NT2/D1 (cell line): ENCODE data around the gene PARD6A.

Experiments
- DNase-seq: peaks from one replicate; pipeline ENCODE4 v3.0.0-alpha.2; 2011; ENCODE audit warnings: low read depth, low spot score
- H3K27me3 ChIP-seq: 2 replicates; pipeline ENCODE4 v1.6.0; 2011; ENCODE audit warnings: mild to moderate bottlenecking; ENCODE audit not compliant: insufficient read length, insufficient read depth
- H3K36me3 ChIP-seq: 2 replicates; pipeline ENCODE4 v1.6.1; 2011; ENCODE audit warnings: mild to moderate bottlenecking, low read length, mixed read lengths; ENCODE audit not compliant: insufficient read depth, insufficient read length
- H3K4me1 ChIP-seq: 2 replicates; pipeline ENCODE4 v1.5.1; 2011; ENCODE audit not compliant: insufficient read depth, insufficient read length
- H3K4me3 ChIP-seq: 2 replicates; pipeline ENCODE4 v1.5.1; 2011; ENCODE audit warnings: low read depth; ENCODE audit not compliant: insufficient read length
- H3K9ac ChIP-seq: 2 replicates; pipeline ENCODE4 v1.6.0; 2011; ENCODE audit warnings: low read depth; ENCODE audit not compliant: insufficient read length
- H3K9me3 ChIP-seq: 2 replicates; pipeline ENCODE4 v1.5.1; 2011; ENCODE audit warnings: mild to moderate bottlenecking, low read length; ENCODE audit not compliant: insufficient read depth
- SUZ12 ChIP-seq: IDR thresholded peaks from 2 replicates; pipeline ENCODE4 v1.6.1; 2011; ENCODE audit not compliant: insufficient read length, insufficient read depth; ENCODE audit errors: extremely low read depth
- YY1 ChIP-seq: IDR thresholded peaks from 2 replicates; pipeline ENCODE4 v1.6.1; 2011; ENCODE audit not compliant: insufficient read length, insufficient read depth
- ZNF274 ChIP-seq: IDR thresholded peaks from 2 replicates; pipeline ENCODE4 v1.6.1; 2011; ENCODE audit warnings: mild to moderate bottlenecking, low read depth, low read length

The PARD6A gene

GRCh38 chr16:67666032-67666551 is 5.3 kb downstream of the PARD6A start:
- peak overlapping the region; percentile 78 for H3K4me3 ChIP-seq
- TF ChIP-seq YY1 = no peak
- H3K9ac ChIP-seq = peak overlapping the region; percentile 77
- peaks cover 23% of the 10 kb centered on the region for H3K4me1 ChIP-seq
- H3K36me3 ChIP-seq = peaks cover 32% of the 10 kb centered on the region
- H3K9me3 ChIP-seq = no peaks in the 10 kb centered on the region
- H3K27me3 ChIP-seq = peaks cover 16% of the 10 kb centered on the region
- DNase-seq = no peak

- peak within 1 kb of the TSS; percentile 80 for H3K9ac ChIP-seq
- DNase-seq = no peak
- no peak for TF ChIP-seq ZNF274
- TF ChIP-seq YY1 = no peak
- no peak for TF ChIP-seq SUZ12
Measured at GRCh38 chr16:67666559-67667452, 6.0 kb downstream of the PARD6A start, which contains the start of the genes C16orf86 and ENKD1. Gene C16orf86 (plus strand): TSS chr16:67666814. CDS start chr16:67666971, 157 bp downstream. Gene ENKD1 (minus strand): TSS chr16:67666750. CDS start chr16:67666442, 308 bp downstream.

GRCh38 chr16:67667453-67667816 is 6.7 kb downstream of the PARD6A start:
- TF ChIP-seq ZNF274 (no peak), SUZ12 (no peak), YY1 (no peak)
- no peak for DNase-seq
- Histone ChIP-seq H3K9ac (peak overlapping the region; percentile 80), H3K27me3 (peaks cover 3% of the 10 kb centered on the region), H3K36me3 (peaks cover 29% of the 10 kb centered on the region), H3K4me1 (peaks cover 17% of the 10 kb centered on the region), H3K9me3 (no peaks in the 10 kb centered on the region), H3K4me3 (peak overlapping the region; percentile 78)

More at GRCh38 chr16:67666559-67667452, 6.0 kb downstream of the PARD6A start, which contains the start of the genes C16orf86 and ENKD1:
- H3K4me3 ChIP-seq = peak within 1 kb of the TSS; percentile 78
- peaks cover 17% of the 10 kb centered on the region for H3K4me1 ChIP-seq
- peaks cover 9% of the 10 kb centered on the region for H3K27me3 ChIP-seq
- H3K36me3 ChIP-seq = peaks cover 32% of the 10 kb centered on the region
- H3K9me3 ChIP-seq = no peaks in the 10 kb centered on the region

- Histone ChIP-seq H3K9ac (peak overlapping the region; percentile 80), H3K36me3 (peaks cover 23% of the 10 kb centered on the region), H3K9me3 (no peaks in the 10 kb centered on the region), H3K4me1 (peaks cover 17% of the 10 kb centered on the region), H3K4me3 (no peak overlapping the region), H3K27me3 (no peaks in the 10 kb centered on the region)
- TF ChIP-seq ZNF274 (no peak), SUZ12 (no peak), YY1 (no peak)
- DNase-seq = no peak
Measured at GRCh38 chr16:67667817-67668494, 7.2 kb downstream of the PARD6A start.

GRCh38 chr16:67668495-67669157 is 7.9 kb downstream of the PARD6A start:
- Histone ChIP-seq H3K36me3 (peaks cover 17% of the 10 kb centered on the region), H3K9me3 (no peaks in the 10 kb centered on the region), H3K27me3 (no peaks in the 10 kb centered on the region), H3K4me1 (peaks cover 14% of the 10 kb centered on the region), H3K4me3 (no peak overlapping the region), H3K9ac (no peak overlapping the region)
- no peak for DNase-seq
- TF ChIP-seq YY1 (no peak), ZNF274 (no peak), SUZ12 (no peak)

GRCh38 chr16:67669499-67670101 is 8.8 kb downstream of the PARD6A start:
- Histone ChIP-seq H3K9ac (peak overlapping the region; percentile 4), H3K9me3 (no peaks in the 10 kb centered on the region), H3K27me3 (no peaks in the 10 kb centered on the region), H3K4me3 (no peak overlapping the region), H3K4me1 (peaks cover 14% of the 10 kb centered on the region), H3K36me3 (peaks cover 8% of the 10 kb centered on the region)
- TF ChIP-seq ZNF274 (no peak), YY1 (no peak), SUZ12 (no peak)
- DNase-seq = no peak
